ENCODE data around the gene ASZ1.

The ASZ1 gene

GRCh38 chr7:117384688-117385362 is 42.5 kb downstream of the ASZ1 start:
- ChIA-PET CTCF (interaction anchor here (0.6 to 3.2 kb wide), 7 partner anchors 72 to 859 kb away, joined by 3 to 19 read pairs (median 4); no protein-coding TSS in a partner anchor), POLR2A (no interaction called here)
- Histone ChIP-seq H3K4me1 (ENCODE audit: control insufficient read depth, insufficient read depth, low read length) (peaks cover 7% of the 10 kb centered on the region; the same call in 1 of the 2 replicates), H3K36me3 (ENCODE audit: control insufficient read depth in 2 of 2, insufficient read depth in 1 of 2, low read length in 2 of 2) (no peaks in the 10 kb centered on the region), H3K9me3 (ENCODE audit: control insufficient read depth, insufficient read depth, low read depth, low read length) (no peaks in the 10 kb centered on the region), H3K27ac (ENCODE audit: extremely low read depth, low read depth, low read length) (no peak overlapping the region), H3K4me3 (ENCODE audit: low read depth, low read length) (no peak overlapping the region)
- TF ChIP-seq ZNF48 (tag by site-specific recombination; IDR thresholded peaks at IDR 0.05): no peak
- TF ChIP-seq ZFP3 (tag by site-specific recombination; IDR thresholded peaks at IDR 0.05; ENCODE audit: low read depth): no peak
- TF ChIP-seq ZBTB44 (tag by site-specific recombination; IDR thresholded peaks at IDR 0.05): peak; percentile 82
- TF ChIP-seq MYNN (tag by site-specific recombination; IDR thresholded peaks at IDR 0.05; ENCODE audit: borderline replicate concordance): no peak
- peak; percentile 39; the same call in 1 of the 2 replicates for TF ChIP-seq TCF7L2 (IDR thresholded peaks at IDR 0.05; ENCODE audit: borderline replicate concordance, low read depth, low read length)
- peak; percentile 86 for TF ChIP-seq OSR2 (tag by site-specific recombination; IDR thresholded peaks at IDR 0.05)
- peak; percentile 49; the same call in 1 of the 2 replicates for TF ChIP-seq ZXDB (tag by site-specific recombination; IDR thresholded peaks at IDR 0.05)
- no peak for TF ChIP-seq ZNF23 (tag by site-specific recombination; IDR thresholded peaks at IDR 0.05; ENCODE audit: borderline replicate concordance)
- peak; percentile 59; the same call in 1 of the 2 replicates for TF ChIP-seq BCL11A (tag by site-specific recombination; IDR thresholded peaks at IDR 0.05; ENCODE audit: low read depth)
- peak; percentile 49; the same call in 1 of the 2 replicates for TF ChIP-seq ZSCAN30 (tag by site-specific recombination; IDR thresholded peaks at IDR 0.05)
- 0 out of 2 replicates have a peak, but pooled peaks have one; percentile 51 for TF ChIP-seq OVOL3 (tag by site-specific recombination; IDR thresholded peaks at IDR 0.05)
- peak; percentile 61 for TF ChIP-seq ZBTB17 (tag by site-specific recombination; IDR thresholded peaks at IDR 0.05)
- peak; percentile 87 for TF ChIP-seq ZNF335 (tag by site-specific recombination; conservative IDR thresholded peaks at IDR 0.05)
- TF ChIP-seq ZFHX2 (tag by site-specific recombination; conservative IDR thresholded peaks at IDR 0.05): peak; percentile 43; the same call in 1 of the 2 replicates
- no peak for TF ChIP-seq ZNF132 (tag by site-specific recombination; IDR thresholded peaks at IDR 0.05; ENCODE audit: borderline replicate concordance)
- peak; percentile 14 for TF ChIP-seq KLF8 (tag by site-specific recombination; IDR thresholded peaks at IDR 0.05)
- 0 out of 2 replicates have a peak, but pooled peaks have one; percentile 32 for TF ChIP-seq TSHZ1 (tag by site-specific recombination; IDR thresholded peaks at IDR 0.05; ENCODE audit: borderline replicate concordance)
- TF ChIP-seq ZNF366 (tag by site-specific recombination; conservative IDR thresholded peaks at IDR 0.05): 0 out of 2 replicates have a peak, but pooled peaks have one; percentile 36
- TF ChIP-seq, protein P1, sequence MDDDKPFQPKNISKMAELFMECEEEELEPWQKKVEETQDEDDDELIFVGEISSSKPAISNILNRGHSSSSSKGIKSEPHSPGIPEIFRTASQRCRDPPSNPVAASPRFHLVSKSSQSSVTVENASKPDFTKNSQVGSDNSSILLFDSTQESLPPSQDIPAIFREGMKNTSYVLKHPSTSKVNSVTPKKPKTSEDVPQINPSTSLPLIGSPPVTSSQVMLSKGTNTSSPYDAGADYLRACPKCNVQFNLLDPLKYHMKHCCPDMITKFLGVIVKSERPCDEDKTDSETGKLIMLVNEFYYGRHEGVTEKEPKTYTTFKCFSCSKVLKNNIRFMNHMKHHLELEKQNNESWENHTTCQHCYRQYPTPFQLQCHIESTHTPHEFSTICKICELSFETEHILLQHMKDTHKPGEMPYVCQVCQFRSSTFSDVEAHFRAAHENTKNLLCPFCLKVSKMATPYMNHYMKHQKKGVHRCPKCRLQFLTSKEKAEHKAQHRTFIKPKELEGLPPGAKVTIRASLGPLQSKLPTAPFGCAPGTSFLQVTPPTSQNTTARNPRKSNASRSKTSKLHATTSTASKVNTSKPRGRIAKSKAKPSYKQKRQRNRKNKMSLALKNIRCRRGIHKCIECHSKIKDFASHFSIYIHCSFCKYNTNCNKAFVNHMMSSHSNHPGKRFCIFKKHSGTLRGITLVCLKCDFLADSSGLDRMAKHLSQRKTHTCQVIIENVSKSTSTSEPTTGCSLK (tag by site-specific recombination; IDR thresholded peaks at IDR 0.05): no peak
- TF ChIP-seq, protein P2, sequence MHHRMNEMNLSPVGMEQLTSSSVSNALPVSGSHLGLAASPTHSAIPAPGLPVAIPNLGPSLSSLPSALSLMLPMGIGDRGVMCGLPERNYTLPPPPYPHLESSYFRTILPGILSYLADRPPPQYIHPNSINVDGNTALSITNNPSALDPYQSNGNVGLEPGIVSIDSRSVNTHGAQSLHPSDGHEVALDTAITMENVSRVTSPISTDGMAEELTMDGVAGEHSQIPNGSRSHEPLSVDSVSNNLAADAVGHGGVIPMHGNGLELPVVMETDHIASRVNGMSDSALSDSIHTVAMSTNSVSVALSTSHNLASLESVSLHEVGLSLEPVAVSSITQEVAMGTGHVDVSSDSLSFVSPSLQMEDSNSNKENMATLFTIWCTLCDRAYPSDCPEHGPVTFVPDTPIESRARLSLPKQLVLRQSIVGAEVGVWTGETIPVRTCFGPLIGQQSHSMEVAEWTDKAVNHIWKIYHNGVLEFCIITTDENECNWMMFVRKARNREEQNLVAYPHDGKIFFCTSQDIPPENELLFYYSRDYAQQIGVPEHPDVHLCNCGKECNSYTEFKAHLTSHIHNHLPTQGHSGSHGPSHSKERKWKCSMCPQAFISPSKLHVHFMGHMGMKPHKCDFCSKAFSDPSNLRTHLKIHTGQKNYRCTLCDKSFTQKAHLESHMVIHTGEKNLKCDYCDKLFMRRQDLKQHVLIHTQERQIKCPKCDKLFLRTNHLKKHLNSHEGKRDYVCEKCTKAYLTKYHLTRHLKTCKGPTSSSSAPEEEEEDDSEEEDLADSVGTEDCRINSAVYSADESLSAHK (tag by site-specific recombination; IDR thresholded peaks at IDR 0.05): peak; percentile 78
- TF ChIP-seq ZNF169 (tag by site-specific recombination; IDR thresholded peaks at IDR 0.05): no peak
- peak; percentile 83 for TF ChIP-seq IKZF3 (tag by site-specific recombination; IDR thresholded peaks at IDR 0.05)
- peak; percentile 73 for TF ChIP-seq FEZF1 (tag by site-specific recombination; IDR thresholded peaks at IDR 0.05)
- no peak for TF ChIP-seq ZNF521 (tag by site-specific recombination; IDR thresholded peaks at IDR 0.05)
- TF ChIP-seq KLF10 (tag by site-specific recombination; IDR thresholded peaks at IDR 0.05): peak; percentile 54; the same call in 1 of the 2 replicates
- no peak for TF ChIP-seq ZNF449 (tag by site-specific recombination; IDR thresholded peaks at IDR 0.05)
